SH-SY5Y (cell line): ENCODE data around the gene COBL.

Experiments
- GATA2 ChIP-seq: IDR thresholded peaks from 2 replicates; pipeline ENCODE4 v1.6.1; 2011; ENCODE audit warnings: mild to moderate bottlenecking, low read depth, low read length
- GATA3 ChIP-seq: IDR thresholded peaks from 2 replicates; pipeline ENCODE4 v1.6.1; 2011; ENCODE audit warnings: low read depth, mild to moderate bottlenecking, low read length, moderate library complexity

GRCh38 chr7:51237446-51238133, 79.0 kb downstream of the COBL start:
- TF ChIP-seq GATA2 (no peak), GATA3 (no peak)
